ENCODE results near the gene PRLH.

- TF ChIP-seq, protein P1, sequence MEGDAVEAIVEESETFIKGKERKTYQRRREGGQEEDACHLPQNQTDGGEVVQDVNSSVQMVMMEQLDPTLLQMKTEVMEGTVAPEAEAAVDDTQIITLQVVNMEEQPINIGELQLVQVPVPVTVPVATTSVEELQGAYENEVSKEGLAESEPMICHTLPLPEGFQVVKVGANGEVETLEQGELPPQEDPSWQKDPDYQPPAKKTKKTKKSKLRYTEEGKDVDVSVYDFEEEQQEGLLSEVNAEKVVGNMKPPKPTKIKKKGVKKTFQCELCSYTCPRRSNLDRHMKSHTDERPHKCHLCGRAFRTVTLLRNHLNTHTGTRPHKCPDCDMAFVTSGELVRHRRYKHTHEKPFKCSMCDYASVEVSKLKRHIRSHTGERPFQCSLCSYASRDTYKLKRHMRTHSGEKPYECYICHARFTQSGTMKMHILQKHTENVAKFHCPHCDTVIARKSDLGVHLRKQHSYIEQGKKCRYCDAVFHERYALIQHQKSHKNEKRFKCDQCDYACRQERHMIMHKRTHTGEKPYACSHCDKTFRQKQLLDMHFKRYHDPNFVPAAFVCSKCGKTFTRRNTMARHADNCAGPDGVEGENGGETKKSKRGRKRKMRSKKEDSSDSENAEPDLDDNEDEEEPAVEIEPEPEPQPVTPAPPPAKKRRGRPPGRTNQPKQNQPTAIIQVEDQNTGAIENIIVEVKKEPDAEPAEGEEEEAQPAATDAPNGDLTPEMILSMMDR (conservative IDR thresholded peaks at IDR 0.05; ENCODE audit: low read length): no peak
- TF ChIP-seq EZH2phosphoT487 (IDR thresholded peaks at IDR 0.05; ENCODE audit: borderline replicate concordance): no peak
These were observed 9.4 kb upstream of the PRLH start for GRCh38 chr2:237556773-237557632.
